ENCODE data around the gene SLC35F3. TPM values are rescaled to one million over a fixed set of nuclear protein-coding genes. Genes with fewer than 3 reads are reported as not detected.

SLC35F3 gene
- total RNA-seq, 1 experiment from 2014 or later = 0.94 TPM

- TF ChIP-seq PRDM15 (CRISPR knock-in tag; IDR thresholded peaks at IDR 0.05) (no peak), CREB1 (CRISPR knock-in tag; IDR thresholded peaks at IDR 0.05) (no peak), ATF2 (CRISPR knock-in tag; IDR thresholded peaks at IDR 0.05; ENCODE audit: borderline replicate concordance, low read depth) (no peak), ERG (CRISPR knock-in tag; IDR thresholded peaks at IDR 0.05) (no peak), SMAD4 (CRISPR knock-in tag; IDR thresholded peaks at IDR 0.05) (no peak)
Measured at GRCh38 chr1:233982827-233983518, 78.5 kb downstream of the SLC35F3 start (continued).

- H3K9me3 Mint-ChIP-seq = no peaks in the 10 kb centered on the region
- ATAC-seq (no peak), DNase-seq (ENCODE audit: low spot score) (no peak)
- POLR2A ChIA-PET = no interaction called here
- no peak overlapping the region for H3K4me3 Mint-ChIP-seq
- TF ChIP-seq NR3C1 (CRISPR knock-in tag; conservative IDR thresholded peaks at IDR 0.05; ENCODE audit: low read depth) (no peak), ZNF219 (CRISPR knock-in tag; IDR thresholded peaks at IDR 0.05; ENCODE audit: borderline replicate concordance) (no peak), CBFB (CRISPR knock-in tag; IDR thresholded peaks at IDR 0.05; ENCODE audit: low read depth) (no peak), ZMAT4 (CRISPR knock-in tag; IDR thresholded peaks at IDR 0.05) (no peak), NFYB (CRISPR knock-in tag; conservative IDR thresholded peaks at IDR 0.05; ENCODE audit: low read depth) (no peak), FOXK1 (CRISPR knock-in tag; IDR thresholded peaks at IDR 0.05) (no peak), IRF2 (CRISPR knock-in tag; IDR thresholded peaks at IDR 0.05; ENCODE audit: borderline replicate concordance, low read depth) (no peak), AFF4 (CRISPR knock-in tag; IDR thresholded peaks at IDR 0.05; ENCODE audit: borderline replicate concordance) (no peak), ZNF425 (CRISPR knock-in tag; conservative IDR thresholded peaks at IDR 0.05) (no peak), USF1 (CRISPR knock-in tag; IDR thresholded peaks at IDR 0.05) (no peak)
- H3K27ac Mint-ChIP-seq = no peak overlapping the region
- H3K4me1 Mint-ChIP-seq = peaks cover 11% of the 10 kb centered on the region
- CTCF ChIA-PET = no interaction called here
- no peaks in the 10 kb centered on the region; the same call in 1 of the 2 replicates for H3K27me3 Mint-ChIP-seq (ENCODE audit: low read depth)
- no peaks in the 10 kb centered on the region for H3K36me3 Mint-ChIP-seq
Measured at GRCh38 chr1:233983811-233984210, 79.3 kb downstream of the SLC35F3 start.
